Mucosa of stomach (tissue), 1 donor: ENCODE measurements around the gene LDLRAD3.
"Not testable (repeated sequence)": the region's sequence is repeated elsewhere in the genome, so short reads cannot be mapped to it uniquely, and the experiment has no call there.

Experiments
- H3K27me3 ChIP-seq: one replicate; pipeline ENCODE4 v1.7.0; 2013; ENCODE audit warnings: mild to moderate bottlenecking, low read length; ENCODE audit not compliant: control insufficient read depth, insufficient read depth
- H3K36me3 ChIP-seq: one replicate; pipeline ENCODE4 v1.7.0; 2013; ENCODE audit warnings: low read length; ENCODE audit not compliant: control insufficient read depth, insufficient read depth
- H3K4me1 ChIP-seq: one replicate; pipeline ENCODE4 v1.7.0; 2013; ENCODE audit warnings: mild to moderate bottlenecking, low read length; ENCODE audit not compliant: control insufficient read depth, insufficient read depth
- H3K4me3 ChIP-seq: one replicate; pipeline ENCODE4 v1.7.0; 2013; ENCODE audit warnings: low read length
- H3K9ac ChIP-seq: one replicate; pipeline ENCODE4 v1.7.0; 2013; ENCODE audit warnings: mild to moderate bottlenecking, low read length, moderate library complexity
- H3K9me3 ChIP-seq: one replicate; pipeline ENCODE4 v1.7.0; 2013; ENCODE audit warnings: mild to moderate bottlenecking, low read length, moderate library complexity; ENCODE audit not compliant: control insufficient read depth
- donor health status: Pancreatic carcinoma.

The LDLRAD3 gene

GRCh38 chr11:35912436-35912835 is 31.4 kb upstream of the LDLRAD3 start:
- H3K36me3 ChIP-seq, H3K9me3 ChIP-seq, H3K4me3 ChIP-seq, H3K9ac ChIP-seq, H3K27me3 ChIP-seq, H3K4me1 ChIP-seq: not testable (repeated sequence)

- Histone ChIP-seq H3K4me1 (no peaks in the 10 kb centered on the region), H3K36me3 (no peaks in the 10 kb centered on the region), H3K9ac (no peak overlapping the region)
Observed at GRCh38 chr11:35912883-35913624, 30.8 kb upstream of the LDLRAD3 start.

DNA sequence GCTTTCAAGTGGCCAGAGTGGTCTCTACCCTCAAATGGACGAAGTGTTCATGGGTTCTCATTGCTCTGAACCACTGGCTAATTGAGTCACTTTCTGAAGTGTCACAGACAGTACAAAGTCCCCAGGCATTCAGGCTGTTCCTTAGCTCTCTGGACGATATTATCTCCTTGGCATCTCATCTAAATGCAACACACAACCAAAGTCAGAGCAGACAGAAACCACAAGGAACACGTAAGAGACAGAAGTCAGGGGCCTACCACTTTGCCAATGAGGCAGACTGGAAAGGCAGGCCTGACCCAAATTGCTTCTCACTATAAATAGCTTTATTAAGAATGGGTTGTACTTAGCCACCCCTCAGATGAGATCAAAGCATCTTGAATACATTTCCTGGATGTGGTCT is 29.0 kb upstream of the LDLRAD3 start:
- Histone ChIP-seq H3K4me1 (no peaks in the 10 kb centered on the region), H3K9me3 (no peaks in the 10 kb centered on the region), H3K27me3 (peaks cover 5% of the 10 kb centered on the region), H3K4me3 (no peak overlapping the region), H3K9ac (no peak overlapping the region), H3K36me3 (no peaks in the 10 kb centered on the region)

More at GRCh38 chr11:35912883-35913624, 30.8 kb upstream of the LDLRAD3 start:
- peaks cover 5% of the 10 kb centered on the region for H3K27me3 ChIP-seq
- no peaks in the 10 kb centered on the region for H3K9me3 ChIP-seq
- H3K4me3 ChIP-seq = no peak overlapping the region

DNA sequence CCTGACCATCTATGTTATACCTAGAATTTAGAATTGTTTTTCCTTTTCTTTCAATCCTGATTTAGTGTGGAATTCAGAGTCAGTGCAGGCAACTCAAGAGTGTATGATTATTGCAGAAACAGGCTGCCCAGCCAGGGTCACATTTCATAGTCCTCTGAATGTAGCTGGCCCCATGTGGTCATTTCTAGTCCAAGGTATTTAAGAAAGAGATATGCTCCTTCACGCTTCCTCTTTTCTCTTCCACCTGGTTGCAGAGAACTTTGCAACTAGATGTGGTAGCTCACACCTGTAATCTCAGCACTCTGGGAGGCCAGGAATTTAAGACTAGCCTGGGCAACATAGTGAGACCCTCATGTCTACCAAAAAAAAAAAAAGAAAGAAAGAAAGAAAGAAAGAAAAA is 27.6 kb upstream of the LDLRAD3 start:
- no peaks in the 10 kb centered on the region for H3K9me3 ChIP-seq
- no peak overlapping the region for H3K4me3 ChIP-seq
- H3K4me1 ChIP-seq = no peaks in the 10 kb centered on the region
- peaks cover 5% of the 10 kb centered on the region for H3K27me3 ChIP-seq
- H3K9ac ChIP-seq = no peak overlapping the region
- no peaks in the 10 kb centered on the region for H3K36me3 ChIP-seq

DNA sequence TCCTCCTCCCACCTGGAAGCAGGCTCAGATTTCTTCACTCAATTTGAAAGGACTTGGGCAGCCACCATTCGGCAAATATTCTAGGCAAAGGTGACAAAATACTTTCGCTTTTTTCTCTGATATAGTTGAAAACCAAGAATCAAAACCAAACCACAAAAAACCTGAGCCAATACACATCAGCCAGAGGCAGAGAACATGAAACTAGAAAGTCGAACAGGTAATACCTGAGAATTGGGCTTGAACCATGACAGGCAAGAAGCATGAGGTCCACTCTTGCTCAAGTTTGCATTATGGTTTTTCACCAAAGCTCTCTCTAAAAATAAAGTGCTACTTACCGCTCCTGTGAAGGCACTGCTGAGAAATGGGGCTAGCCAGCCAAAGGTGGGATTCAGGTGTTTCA is 26.2 kb upstream of the LDLRAD3 start:
- Histone ChIP-seq H3K4me3 (no peak overlapping the region), H3K27me3 (peaks cover 5% of the 10 kb centered on the region), H3K4me1 (no peaks in the 10 kb centered on the region), H3K9me3 (no peaks in the 10 kb centered on the region), H3K36me3 (no peaks in the 10 kb centered on the region), H3K9ac (no peak overlapping the region)

DNA sequence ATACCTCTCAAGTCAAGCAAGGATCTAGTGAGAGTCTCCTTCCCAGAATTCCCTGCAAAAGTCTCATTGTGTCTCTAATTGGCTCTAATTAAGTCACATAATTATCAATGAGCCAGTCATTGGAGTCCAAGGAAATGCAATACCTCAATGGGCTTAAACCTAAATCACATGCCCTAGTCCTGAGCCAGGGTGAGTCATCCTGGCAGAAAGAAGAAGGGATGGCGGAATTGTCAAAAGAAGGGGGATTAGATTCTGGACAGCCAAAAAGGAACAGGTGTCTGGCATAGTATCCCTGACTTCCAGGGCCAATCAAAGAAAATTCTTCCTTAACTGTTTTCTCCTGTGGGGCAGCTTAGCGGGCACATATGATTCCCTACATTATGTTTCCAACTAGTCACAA is 25.1 kb upstream of the LDLRAD3 start:
- Histone ChIP-seq H3K27me3 (peaks cover 5% of the 10 kb centered on the region), H3K4me1 (no peaks in the 10 kb centered on the region), H3K9ac (no peak overlapping the region), H3K4me3 (no peak overlapping the region), H3K9me3 (no peaks in the 10 kb centered on the region), H3K36me3 (no peaks in the 10 kb centered on the region)

DNA sequence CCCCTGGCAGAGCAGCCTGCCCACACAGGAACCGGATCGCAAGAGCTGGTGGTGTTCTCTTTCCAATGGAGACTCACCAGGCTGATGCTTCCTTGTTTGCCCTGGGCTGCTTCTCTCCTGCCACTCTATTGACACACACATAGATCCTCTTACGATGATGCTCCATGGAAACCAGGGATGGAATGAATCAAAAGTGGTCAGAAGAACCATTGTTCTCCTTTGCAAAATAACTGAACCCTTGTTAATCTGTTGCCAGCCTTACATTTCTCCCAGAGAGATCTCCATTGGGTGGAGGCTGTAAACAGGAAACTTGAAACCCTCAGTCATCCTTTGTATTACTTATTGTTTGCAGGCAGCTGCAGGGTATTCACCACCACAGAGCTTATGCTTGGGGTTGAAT is 24.6 kb upstream of the LDLRAD3 start:
- H3K9ac ChIP-seq = no peak overlapping the region
- H3K27me3 ChIP-seq = peaks cover 5% of the 10 kb centered on the region
- no peaks in the 10 kb centered on the region for H3K9me3 ChIP-seq
- H3K4me1 ChIP-seq = no peaks in the 10 kb centered on the region
- H3K4me3 ChIP-seq = no peak overlapping the region
- H3K36me3 ChIP-seq = no peaks in the 10 kb centered on the region

- H3K4me3 ChIP-seq = no peak overlapping the region
- H3K36me3 ChIP-seq = no peaks in the 10 kb centered on the region
- no peaks in the 10 kb centered on the region for H3K4me1 ChIP-seq
- H3K27me3 ChIP-seq = no peaks in the 10 kb centered on the region
- H3K9me3 ChIP-seq = no peaks in the 10 kb centered on the region
- no peak overlapping the region for H3K9ac ChIP-seq
Observed at GRCh38 chr11:35923452-35923851, 20.4 kb upstream of the LDLRAD3 start.

- H3K9ac ChIP-seq = no peak overlapping the region
- no peaks in the 10 kb centered on the region for H3K27me3 ChIP-seq
- H3K36me3 ChIP-seq = no peaks in the 10 kb centered on the region
- no peaks in the 10 kb centered on the region for H3K4me1 ChIP-seq
- no peaks in the 10 kb centered on the region for H3K9me3 ChIP-seq
- H3K4me3 ChIP-seq = no peak overlapping the region
Observed at GRCh38 chr11:35924811-35925210, 19.1 kb upstream of the LDLRAD3 start.

- no peaks in the 10 kb centered on the region for H3K27me3 ChIP-seq
- no peaks in the 10 kb centered on the region for H3K4me1 ChIP-seq
- H3K9ac ChIP-seq = no peak overlapping the region
- no peaks in the 10 kb centered on the region for H3K36me3 ChIP-seq
- no peaks in the 10 kb centered on the region for H3K9me3 ChIP-seq
- H3K4me3 ChIP-seq = no peak overlapping the region
Observed at GRCh38 chr11:35927104-35927503, 16.8 kb upstream of the LDLRAD3 start.

DNA sequence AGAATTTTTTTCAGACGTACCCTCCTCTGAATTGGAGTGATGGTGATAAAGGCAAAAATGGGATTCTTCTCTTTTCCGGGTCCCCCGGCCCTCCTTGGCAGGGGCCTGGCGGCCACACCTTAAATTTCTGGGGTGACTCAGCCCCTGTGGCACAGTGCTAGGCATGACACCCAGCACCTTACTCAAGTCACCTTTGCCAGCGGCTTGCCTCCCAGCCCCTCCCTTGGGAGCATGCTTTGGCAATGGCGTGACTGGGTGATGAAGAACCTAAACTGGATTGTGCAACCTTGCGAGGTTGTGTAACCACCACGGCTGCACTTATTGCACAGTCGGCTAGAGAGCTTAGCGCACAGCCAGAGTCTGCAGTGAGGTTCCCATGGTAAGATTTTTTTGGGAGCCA is 16.2 kb upstream of the LDLRAD3 start:
- Histone ChIP-seq H3K4me1 (no peaks in the 10 kb centered on the region), H3K9ac (no peak overlapping the region), H3K9me3 (no peaks in the 10 kb centered on the region), H3K36me3 (no peaks in the 10 kb centered on the region), H3K27me3 (no peaks in the 10 kb centered on the region), H3K4me3 (no peak overlapping the region)

DNA sequence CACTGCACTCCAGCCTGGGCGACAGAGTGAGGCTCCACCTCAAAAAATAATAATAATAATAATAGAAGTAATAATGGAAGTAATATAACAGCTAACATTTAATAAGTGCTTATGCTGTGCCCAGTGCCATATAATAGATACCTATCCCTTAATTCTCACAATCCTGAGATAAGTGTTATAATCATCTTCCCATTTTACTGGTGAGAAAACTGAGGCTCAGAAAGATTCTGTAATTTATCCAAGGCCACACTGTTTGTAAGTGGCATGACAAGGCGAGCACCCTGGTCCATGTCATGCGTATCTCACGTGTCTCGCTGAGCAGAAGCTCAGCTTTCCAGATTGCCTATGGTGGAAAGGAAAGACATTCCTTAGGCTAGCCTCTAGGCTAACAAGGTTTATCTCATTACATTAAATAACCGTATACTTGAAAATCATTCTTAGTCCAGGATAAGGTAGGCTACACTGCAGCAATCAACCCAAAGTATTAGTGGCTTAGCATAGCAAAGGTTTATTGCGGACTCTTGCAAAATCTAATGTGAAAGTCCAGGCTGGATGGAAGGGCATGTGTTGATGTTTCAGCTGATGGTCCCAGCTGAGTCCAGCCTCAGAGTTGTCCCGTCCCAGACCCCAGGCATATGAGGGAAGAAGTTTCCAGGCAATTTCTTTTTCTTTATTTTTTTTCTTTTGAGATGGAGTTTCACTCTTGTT is 15.0 kb upstream of the LDLRAD3 start:
- Histone ChIP-seq H3K9ac (no peak overlapping the region), H3K4me1 (no peaks in the 10 kb centered on the region), H3K27me3 (no peaks in the 10 kb centered on the region), H3K9me3 (no peaks in the 10 kb centered on the region), H3K36me3 (no peaks in the 10 kb centered on the region), H3K4me3 (no peak overlapping the region)
